Fibroblast of mammary gland (primary cell): Measurements from ENCODE around the gene SOD3.

Experiments
- DNase-seq: peaks from one replicate; pipeline ENCODE4 v3.0.0-alpha.2; 2010; ENCODE audit warnings: low read depth
- H3K4me3 ChIP-seq: 2 replicates; pipeline ENCODE4 v1.5.1; 2011; ENCODE audit warnings: low read depth, mild to moderate bottlenecking, low read length, moderate library complexity; ENCODE audit not compliant: control insufficient read depth
- TF ChIP-seq, protein P1 (sequence below): conservative IDR thresholded peaks from 2 replicates; pipeline ENCODE4 v1.5.1; 2011; ENCODE audit warnings: low read depth, low read length, inconsistent platforms; ENCODE audit not compliant: control insufficient read depth, insufficient read depth

Gene SOD3

DNA sequence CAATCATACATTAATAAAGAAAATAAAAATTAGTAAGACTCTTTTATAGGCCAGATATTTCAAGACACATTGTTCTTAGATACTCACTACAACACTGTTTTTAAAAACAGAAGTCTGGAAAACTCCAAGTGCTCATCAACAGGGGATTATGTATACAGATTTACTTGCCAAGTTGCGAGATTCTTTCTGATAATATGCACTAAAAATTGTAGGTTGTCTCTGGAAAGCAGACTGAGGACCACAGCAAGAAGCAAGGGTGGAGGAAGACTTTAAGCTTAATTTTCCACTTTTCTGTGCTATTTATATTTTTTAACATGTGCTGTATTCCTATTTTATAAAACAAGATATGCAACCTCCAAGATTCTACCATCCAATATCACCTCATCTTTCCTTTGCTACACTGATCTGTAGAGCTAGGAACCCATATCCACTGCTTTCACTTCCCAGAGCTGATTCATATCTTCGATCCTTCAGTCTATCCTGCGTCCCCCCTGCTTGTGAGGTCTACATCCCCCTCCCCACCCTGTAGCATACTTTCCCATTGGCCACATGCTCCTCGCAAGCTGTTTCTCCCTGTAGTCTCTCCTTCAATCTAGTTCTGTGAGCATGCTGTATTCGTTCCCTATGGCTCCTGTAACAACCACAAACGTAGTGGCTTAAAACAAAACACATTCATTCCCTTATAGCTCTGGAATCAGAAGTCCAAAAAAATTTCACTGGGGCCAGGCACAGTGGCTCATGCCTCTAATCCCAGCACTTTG is 15.7 kb downstream of the SOD3 start:
- DNase-seq: no peak
- TF ChIP-seq, protein P1, sequence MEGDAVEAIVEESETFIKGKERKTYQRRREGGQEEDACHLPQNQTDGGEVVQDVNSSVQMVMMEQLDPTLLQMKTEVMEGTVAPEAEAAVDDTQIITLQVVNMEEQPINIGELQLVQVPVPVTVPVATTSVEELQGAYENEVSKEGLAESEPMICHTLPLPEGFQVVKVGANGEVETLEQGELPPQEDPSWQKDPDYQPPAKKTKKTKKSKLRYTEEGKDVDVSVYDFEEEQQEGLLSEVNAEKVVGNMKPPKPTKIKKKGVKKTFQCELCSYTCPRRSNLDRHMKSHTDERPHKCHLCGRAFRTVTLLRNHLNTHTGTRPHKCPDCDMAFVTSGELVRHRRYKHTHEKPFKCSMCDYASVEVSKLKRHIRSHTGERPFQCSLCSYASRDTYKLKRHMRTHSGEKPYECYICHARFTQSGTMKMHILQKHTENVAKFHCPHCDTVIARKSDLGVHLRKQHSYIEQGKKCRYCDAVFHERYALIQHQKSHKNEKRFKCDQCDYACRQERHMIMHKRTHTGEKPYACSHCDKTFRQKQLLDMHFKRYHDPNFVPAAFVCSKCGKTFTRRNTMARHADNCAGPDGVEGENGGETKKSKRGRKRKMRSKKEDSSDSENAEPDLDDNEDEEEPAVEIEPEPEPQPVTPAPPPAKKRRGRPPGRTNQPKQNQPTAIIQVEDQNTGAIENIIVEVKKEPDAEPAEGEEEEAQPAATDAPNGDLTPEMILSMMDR: no peak
- no peak overlapping the region for H3K4me3 ChIP-seq

- TF ChIP-seq, protein P1: no peak
- no peak overlapping the region for H3K4me3 ChIP-seq
- DNase-seq: no peak
These were observed 18.4 kb downstream of the SOD3 start for GRCh38 chr4:24813732-24814131.

DNA sequence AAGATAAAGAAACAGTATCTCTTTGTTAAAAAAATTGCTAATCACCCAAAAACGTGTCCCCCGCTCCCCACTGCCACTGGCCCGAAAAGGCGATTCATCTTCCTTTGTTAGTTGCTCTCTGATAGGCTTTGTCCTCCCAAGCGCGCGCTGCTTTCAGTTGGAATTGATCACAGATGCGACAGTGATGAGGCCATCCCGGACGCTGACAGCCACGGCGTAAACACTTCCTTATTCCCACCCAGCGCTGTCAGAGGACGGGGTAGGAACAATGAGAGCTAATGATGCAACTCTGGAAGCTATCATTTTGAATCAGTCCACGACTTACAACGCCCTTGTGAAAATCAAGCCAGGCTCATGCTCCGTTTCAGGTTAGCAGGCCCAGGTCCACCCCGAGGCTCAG is 21.4 kb downstream of the SOD3 start:
- TF ChIP-seq, protein P1: no peak
- no peak for DNase-seq
- H3K4me3 ChIP-seq: no peak overlapping the region

DNA sequence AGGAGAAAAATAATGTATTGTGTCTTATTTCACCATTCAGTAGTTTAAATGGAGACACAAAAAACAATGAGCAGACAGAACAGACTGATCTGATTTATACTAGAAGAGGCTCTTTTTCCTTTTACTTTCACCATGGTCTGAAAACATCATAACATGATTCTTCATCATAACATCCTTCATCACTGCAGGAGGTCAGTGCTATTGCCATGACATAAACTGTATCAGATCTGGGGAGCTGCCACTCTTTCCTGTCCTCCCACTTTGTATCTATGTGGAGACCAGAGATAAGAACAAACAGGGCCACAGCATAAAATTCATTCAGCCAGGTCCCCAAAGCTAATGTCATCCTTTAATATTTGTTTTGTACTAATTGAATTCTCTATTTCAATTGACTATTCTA is 25.2 kb downstream of the SOD3 start:
- TF ChIP-seq, protein P1: no peak
- DNase-seq: no peak
- no peak overlapping the region for H3K4me3 ChIP-seq

GRCh38 chr4:24824720-24825119 is 29.3 kb downstream of the SOD3 start:
- DNase-seq: no peak
- TF ChIP-seq, protein P1: no peak
- H3K4me3 ChIP-seq: no peak overlapping the region

DNA sequence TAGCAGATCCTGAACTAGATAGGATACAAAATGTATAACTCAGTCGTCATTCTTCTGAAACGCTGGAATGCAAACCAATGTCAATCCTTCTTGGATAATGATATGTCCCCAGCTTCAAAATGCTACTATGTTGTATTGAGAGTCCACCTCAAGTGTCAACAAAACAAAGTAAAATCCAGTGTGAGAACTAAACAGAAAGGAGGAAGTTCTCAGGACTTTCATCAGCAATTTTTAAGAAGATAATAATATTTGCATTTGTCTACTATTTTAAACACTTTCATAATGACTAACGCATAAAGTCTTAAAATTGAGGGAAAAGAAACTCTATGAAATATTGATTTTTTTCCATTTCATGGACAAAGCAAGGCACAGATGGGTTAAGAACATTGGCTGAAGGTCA is 36.3 kb downstream of the SOD3 start:
- TF ChIP-seq, protein P1: no peak
- no peak for DNase-seq
- H3K4me3 ChIP-seq: no peak overlapping the region
